Measurements from ENCODE around the gene ACSF2. TPM values are rescaled to one million over a fixed set of nuclear protein-coding genes. Genes with fewer than 3 reads are reported as not detected.

ACSF2 gene
- total and polyA plus RNA-seq, 2 of the 13 experiments (the other 11 are each of a cell fraction or from before 2014, with no cell fraction given) = 87.3 to 109 TPM

- TF ChIP-seq STAT5B (CRISPR knock-in tag; IDR thresholded peaks at IDR 0.05) = peak; percentile 49; the same call in 1 of the 2 replicates
- TF ChIP-seq ZNF12 (CRISPR knock-in tag; IDR thresholded peaks at IDR 0.05) = peak; percentile 79
- no peak for TF ChIP-seq NFRKB (IDR thresholded peaks at IDR 0.05)
- TF ChIP-seq ATM (IDR thresholded peaks at IDR 0.05; ENCODE audit: borderline replicate concordance) = no peak
- no peak for TF ChIP-seq ZFP62 (CRISPR knock-in tag; IDR thresholded peaks at IDR 0.05)
- TF ChIP-seq, protein P1, sequence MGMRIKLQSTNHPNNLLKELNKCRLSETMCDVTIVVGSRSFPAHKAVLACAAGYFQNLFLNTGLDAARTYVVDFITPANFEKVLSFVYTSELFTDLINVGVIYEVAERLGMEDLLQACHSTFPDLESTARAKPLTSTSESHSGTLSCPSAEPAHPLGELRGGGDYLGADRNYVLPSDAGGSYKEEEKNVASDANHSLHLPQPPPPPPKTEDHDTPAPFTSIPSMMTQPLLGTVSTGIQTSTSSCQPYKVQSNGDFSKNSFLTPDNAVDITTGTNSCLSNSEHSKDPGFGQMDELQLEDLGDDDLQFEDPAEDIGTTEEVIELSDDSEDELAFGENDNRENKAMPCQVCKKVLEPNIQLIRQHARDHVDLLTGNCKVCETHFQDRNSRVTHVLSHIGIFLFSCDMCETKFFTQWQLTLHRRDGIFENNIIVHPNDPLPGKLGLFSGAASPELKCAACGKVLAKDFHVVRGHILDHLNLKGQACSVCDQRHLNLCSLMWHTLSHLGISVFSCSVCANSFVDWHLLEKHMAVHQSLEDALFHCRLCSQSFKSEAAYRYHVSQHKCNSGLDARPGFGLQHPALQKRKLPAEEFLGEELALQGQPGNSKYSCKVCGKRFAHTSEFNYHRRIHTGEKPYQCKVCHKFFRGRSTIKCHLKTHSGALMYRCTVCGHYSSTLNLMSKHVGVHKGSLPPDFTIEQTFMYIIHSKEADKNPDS (CRISPR knock-in tag; IDR thresholded peaks at IDR 0.05) = peak; percentile 75
- peak; percentile 67; the same call in 1 of the 2 replicates for TF ChIP-seq HNF1A (IDR thresholded peaks at IDR 0.05; ENCODE audit: low read depth)
- peak; percentile 86; the same call in 1 of the 2 replicates for TF ChIP-seq HNF1A (CRISPR knock-in tag; IDR thresholded peaks at IDR 0.05; ENCODE audit: borderline replicate concordance)
- no peak for TF ChIP-seq ZNF280B (CRISPR knock-in tag; IDR thresholded peaks at IDR 0.05; ENCODE audit: borderline replicate concordance)
- no peak; the same call in 1 of the 2 replicates for TF ChIP-seq RAD21 (CRISPR knock-in tag; IDR thresholded peaks at IDR 0.05)
- TF ChIP-seq USF2 (IDR thresholded peaks at IDR 0.05; ENCODE audit: low read depth, low read length) = no peak
- no peak for TF ChIP-seq USF2 (CRISPR knock-in tag; IDR thresholded peaks at IDR 0.05; ENCODE audit: borderline replicate concordance)
- TF ChIP-seq ZSCAN20 (CRISPR knock-in tag; IDR thresholded peaks at IDR 0.05; ENCODE audit: borderline replicate concordance) = no peak
- TF ChIP-seq ZNF775 (CRISPR knock-in tag; IDR thresholded peaks at IDR 0.05; ENCODE audit: borderline replicate concordance) = no peak; the same call in 1 of the 2 replicates
- no peak; the same call in 1 of the 2 replicates for TF ChIP-seq ZNF431 (CRISPR knock-in tag; IDR thresholded peaks at IDR 0.05; ENCODE audit: borderline replicate concordance, low read depth)
- TF ChIP-seq ZNF350 (CRISPR knock-in tag; IDR thresholded peaks at IDR 0.05; ENCODE audit: borderline replicate concordance, low read depth) = peak; percentile 91
- no peak for TF ChIP-seq ELF4 (CRISPR knock-in tag; IDR thresholded peaks at IDR 0.05; ENCODE audit: borderline replicate concordance)
- TF ChIP-seq MXD4 (CRISPR knock-in tag; IDR thresholded peaks at IDR 0.05) = no peak
- TF ChIP-seq EHMT2 (IDR thresholded peaks at IDR 0.05; ENCODE audit: borderline replicate concordance, low read depth, low read length) = no peak; the same call in 1 of the 2 replicates
- TF ChIP-seq NFE2 (CRISPR knock-in tag; IDR thresholded peaks at IDR 0.05) = no peak; the same call in 1 of the 2 replicates
Measured at GRCh38 chr17:50428831-50429424, 2.9 kb downstream of the ACSF2 start (continued).

All from HepG2 (cell line).